ENCODE results near the gene POLE.

GRCh38 chr12:132586929-132587328, 100.2 kb downstream of the POLE start:
- no peak for TF ChIP-seq CTCF (IDR thresholded peaks at IDR 0.05)
- no peak for TF ChIP-seq POLR2A (IDR thresholded peaks at IDR 0.05)

Measured in esophagus squamous epithelium (tissue), 4 donors.